BJ (cell line): ENCODE results near the gene STUB1. TPM values are rescaled to one million over a fixed set of nuclear protein-coding genes. Genes with fewer than 3 reads are reported as not detected.

ENCODE experiments used
- CTCF ChIA-PET: fragments of 350-600 bp; formaldehyde crosslinking; extraction: SDS; loops from one replicate; lab custom pipeline; 2021; ENCODE audit warnings: antibody characterized with exemption, inconsistent platforms; lab: Yijun Ruan, JAX
- POLR2A ChIA-PET: fragments of 300-600 bp; sonication (Branson Sonifier 250); formaldehyde crosslinking; extraction: SDS; loops from one replicate; lab custom pipeline; 2021; ENCODE audit warnings: antibody characterized with exemption; lab: Charles Lee
- DNase-seq: peaks from one replicate; pipeline ENCODE4 v3.0.0-alpha.2; 2011; ENCODE audit warnings: low read depth
- H3K27me3 ChIP-seq: 2 replicates; pipeline ENCODE4 v1.6.0; 2011; ENCODE audit warnings: low read length; ENCODE audit not compliant: control insufficient read depth, insufficient read depth
- H3K36me3 ChIP-seq: 2 replicates; pipeline ENCODE4 v1.5.1; 2011; ENCODE audit warnings: low read length; ENCODE audit not compliant: control insufficient read depth, insufficient read depth
- H3K4me3 ChIP-seq: 2 replicates; pipeline ENCODE4 v1.5.1; 2011; ENCODE audit warnings: low read depth, mild to moderate bottlenecking, control low read depth, low read length
- CTCF ChIP-seq: IDR thresholded peaks from 2 replicates; pipeline ENCODE4 v1.5.1; 2011; ENCODE audit warnings: low read depth, mild to moderate bottlenecking, control low read depth, inconsistent platforms, low read length, moderate library complexity; ENCODE audit not compliant: insufficient read depth
- polyA plus RNA-seq: library from polyadenylated mRNA; depleted of rRNA; stranded (reverse); fragments of >200 nt; gene quantifications from 2 replicates; pipeline ENCODE4 v1.2.3, GENCODE V29; 2011

STUB1 gene
- polyA plus RNA-seq, 1 experiment, result 148 TPM

- DNase-seq, result no peak
- peaks cover 23% of the 10 kb centered on the region for H3K27me3 ChIP-seq
- ChIA-PET POLR2A (no interaction called here), CTCF (no interaction called here)
- H3K36me3 ChIP-seq, result no peaks in the 10 kb centered on the region
- no peak for TF ChIP-seq CTCF
- no peak overlapping the region for H3K4me3 ChIP-seq
Measured at GRCh38 chr16:695355-696089, 15.3 kb downstream of the STUB1 start.

GRCh38 chr16:698911-699671, 18.9 kb downstream of the STUB1 start:
- Histone ChIP-seq H3K4me3 (no peak overlapping the region), H3K27me3 (peaks cover 32% of the 10 kb centered on the region), H3K36me3 (no peaks in the 10 kb centered on the region)
- TF ChIP-seq CTCF, result no peak
- ChIA-PET CTCF (interaction anchor here (0.8 to 1.5 kb wide), 2 partner anchors 13 to 87 kb away, joined by 3 read pairs; no protein-coding TSS in a partner anchor), POLR2A (no interaction called here)
- no peak for DNase-seq

GRCh38 chr16:700684-701584, 20.7 kb downstream of the STUB1 start:
- Histone ChIP-seq H3K36me3 (no peaks in the 10 kb centered on the region), H3K4me3 (no peak overlapping the region), H3K27me3 (peaks cover 29% of the 10 kb centered on the region)
- ChIA-PET CTCF (interaction anchor here (0.6 to 4.2 kb wide), 4 partner anchors 11 to 85 kb away, joined by 3 to 13 read pairs (median 6); no protein-coding TSS in a partner anchor), POLR2A (no interaction called here)
- TF ChIP-seq CTCF, result no peak
- DNase-seq, result no peak

GRCh38 chr16:702341-702740, 22.1 kb downstream of the STUB1 start:
- Histone ChIP-seq H3K27me3 (peaks cover 34% of the 10 kb centered on the region), H3K4me3 (no peak overlapping the region), H3K36me3 (no peaks in the 10 kb centered on the region)
- ChIA-PET CTCF (interaction anchor here (1.0 to 4.2 kb wide), 4 partner anchors 10 to 83 kb away, joined by 3 to 13 read pairs (median 6); no protein-coding TSS in a partner anchor), POLR2A (no interaction called here)
- TF ChIP-seq CTCF, result no peak
- no peak for DNase-seq
